Cardiac fibroblast (primary cell): Measurements from ENCODE around the gene SF3A1.

ENCODE experiments used
- DNase-seq, 2 donors: peaks; one replicate each; pipeline versions ENCODE4 v3.0.0 to v3.0.0-alpha.2; 2010; ENCODE audit warnings: low read depth in 2 of 2
- H3K4me3 ChIP-seq, 2 donors: replicated peaks in 1 of 2; 1 replicate in 1 of 2; 2 replicates in 1 of 2; pipeline ENCODE4 v1.5.1; 2011; ENCODE audit warnings: low read depth in 2 of 2, low read length in 2 of 2, mild to moderate bottlenecking in 2 of 2, moderate library complexity in 1 of 2
- CTCF ChIP-seq: IDR thresholded peaks from one replicate; pipeline ENCODE4 v1.5.1; 2011; ENCODE audit warnings: low read depth, mild to moderate bottlenecking, low read length, inconsistent platforms

The SF3A1 gene

GRCh38 chr22:30337461-30337778 is 19.3 kb downstream of the SF3A1 start:
- TF ChIP-seq CTCF, result no peak
- no peak overlapping the region for H3K4me3 ChIP-seq

GRCh38 chr22:30336752-30337460 is 19.8 kb downstream of the SF3A1 start:
- TF ChIP-seq CTCF, result no peak
- DNase-seq, result no peak
- H3K4me3 ChIP-seq, result no peak overlapping the region

More at GRCh38 chr22:30337461-30337778, 19.3 kb downstream of the SF3A1 start:
- no peak for DNase-seq

- no peak overlapping the region for H3K4me3 ChIP-seq
- TF ChIP-seq CTCF, result no peak
- DNase-seq, result no peak
These were observed 21.5 kb downstream of the SF3A1 start for GRCh38 chr22:30335236-30335635.

- peak in 1 of 2 donors; percentile 32 for DNase-seq
- TF ChIP-seq CTCF, result no peak
- no peak overlapping the region for H3K4me3 ChIP-seq
These were observed 22.0 kb downstream of the SF3A1 start for GRCh38 chr22:30334646-30335045.

- no peak overlapping the region for H3K4me3 ChIP-seq
- TF ChIP-seq CTCF, result no peak
These were observed 23.0 kb downstream of the SF3A1 start for GRCh38 chr22:30333707-30334087.

GRCh38 chr22:30332994-30333706 is 23.5 kb downstream of the SF3A1 start:
- no peak overlapping the region for H3K4me3 ChIP-seq
- no peak for TF ChIP-seq CTCF
- DNase-seq, result no peak

More at GRCh38 chr22:30333707-30334087, 23.0 kb downstream of the SF3A1 start:
- DNase-seq, result no peak
